OCI-LY3 (cell line): ENCODE results near the gene PLA1A.

Experiments used
- H2AFZ ChIP-seq: fragments of 200-600, 300-600 bp; shearing (Covaris generic); 2 replicates; pipeline ENCODE4 v1.6.0; 2014; ENCODE audit warnings: antibody characterized with exemption, low read depth, low read length
- H3K27ac ChIP-seq: fragments of 200-600, 300-600 bp; sonication (generic); 2 replicates; pipeline ENCODE4 v1.5.1; 2014; ENCODE audit warnings: mild to moderate bottlenecking, low read length, moderate library complexity, mixed read lengths
- H3K27me3 ChIP-seq: fragments of 200-600, 300-600 bp; sonication (generic); 2 replicates; pipeline ENCODE4 v1.6.1; 2014; ENCODE audit warnings: low read depth, low read length, mixed read lengths
- H3K36me3 ChIP-seq: fragments of 200-600, 300-600 bp; sonication (generic); replicated peaks from 2 replicates; pipeline ENCODE3; 2014; ENCODE audit warnings: low read depth, low read length, mixed read lengths
- H3K4me1 ChIP-seq: fragments of 300-600, 200-600 bp; sonication (generic); 2 replicates; pipeline ENCODE4 v1.6.1; 2014; ENCODE audit warnings: low read length, mixed read lengths
- H3K4me2 ChIP-seq: fragments of 200-600, 300-600 bp; sonication (generic); 2 replicates; pipeline ENCODE4 v1.6.1; 2014; ENCODE audit warnings: low read length, mixed read lengths
- H3K4me3 ChIP-seq: fragments of 300-600, 200-600 bp; sonication (generic); 2 replicates; pipeline ENCODE4 v1.5.1; 2014; ENCODE audit warnings: antibody characterized with exemption, mild to moderate bottlenecking, low read length, moderate library complexity
- H3K79me2 ChIP-seq: fragments of 300-600, 200-600 bp; shearing (Covaris generic); 2 replicates; pipeline ENCODE4 v1.6.1; 2014; ENCODE audit warnings: mild to moderate bottlenecking, low read length, mixed read lengths
- H3K9ac ChIP-seq: fragments of 300-600, 200-600 bp; shearing (Covaris generic); 2 replicates; pipeline ENCODE4 v1.6.0; 2014; ENCODE audit warnings: mild to moderate bottlenecking, low read length, moderate library complexity
- H3K9me3 ChIP-seq: fragments of 200-600, 300-600 bp; shearing (Covaris generic); 2 replicates; pipeline ENCODE4 v1.6.1; 2014; ENCODE audit warnings: low read length, mixed read lengths; ENCODE audit not compliant: insufficient read depth
- H4K20me1 ChIP-seq: fragments of 200-600, 300-600 bp; sonication (generic); 2 replicates; pipeline ENCODE4 v1.6.1; 2016; ENCODE audit warnings: low read length, mixed read lengths; ENCODE audit not compliant: insufficient read depth
- CTCF ChIP-seq: fragments of 200-600, 300-600 bp; sonication (generic); IDR thresholded peaks from 2 replicates; pipeline ENCODE4 v1.5.1; 2014; ENCODE audit warnings: antibody characterized with exemption, low read length, low read depth
- EZH2phosphoT487 ChIP-seq: fragments of 200-600 bp; shearing (Covaris generic); IDR thresholded peaks from 2 replicates; pipeline ENCODE4 v1.6.1; 2018; ENCODE audit warnings: antibody characterized with exemption, mixed run types, low read depth

The PLA1A gene

GRCh38 chr3:119609301-119609700 lies 11.6 kb downstream of the PLA1A start:
- H2AFZ ChIP-seq: no peak overlapping the region

GRCh38 chr3:119611664-119612063 lies 14.0 kb downstream of the PLA1A start:
- Histone ChIP-seq H3K9me3 (no peaks in the 10 kb centered on the region), H3K4me3 (no peak overlapping the region), H3K27me3 (no peaks in the 10 kb centered on the region), H3K4me2 (no peak overlapping the region), H3K79me2 (no peaks in the 10 kb centered on the region), H2AFZ (no peak overlapping the region), H3K36me3 (no peaks in the 10 kb centered on the region), H3K27ac (no peak overlapping the region), H3K9ac (no peak overlapping the region), H4K20me1 (no peaks in the 10 kb centered on the region), H3K4me1 (peaks cover 13% of the 10 kb centered on the region)
- TF ChIP-seq CTCF (no peak), EZH2phosphoT487 (no peak)

More at GRCh38 chr3:119609301-119609700, 11.6 kb downstream of the PLA1A start:
- peaks cover 8% of the 10 kb centered on the region for H3K4me1 ChIP-seq
- H3K4me3 ChIP-seq: no peak overlapping the region
- H3K79me2 ChIP-seq: no peaks in the 10 kb centered on the region
- H3K9ac ChIP-seq: no peak overlapping the region
- H3K27ac ChIP-seq: no peak overlapping the region
- H3K27me3 ChIP-seq: no peaks in the 10 kb centered on the region
- H3K36me3 ChIP-seq: no peaks in the 10 kb centered on the region
- no peak overlapping the region for H3K4me2 ChIP-seq
- no peaks in the 10 kb centered on the region for H3K9me3 ChIP-seq
- TF ChIP-seq EZH2phosphoT487: no peak
- H4K20me1 ChIP-seq: no peaks in the 10 kb centered on the region

GRCh38 chr3:119613201-119613600 lies 15.5 kb downstream of the PLA1A start:
- no peak for TF ChIP-seq EZH2phosphoT487
- no peak for TF ChIP-seq CTCF
- no peak overlapping the region for H3K9ac ChIP-seq
- H4K20me1 ChIP-seq: no peaks in the 10 kb centered on the region
- H3K4me3 ChIP-seq: no peak overlapping the region
- no peaks in the 10 kb centered on the region for H3K36me3 ChIP-seq
- H3K79me2 ChIP-seq: no peaks in the 10 kb centered on the region
- H3K27me3 ChIP-seq: no peaks in the 10 kb centered on the region
- no peak overlapping the region for H3K27ac ChIP-seq
- H3K4me1 ChIP-seq: peaks cover 13% of the 10 kb centered on the region
- H3K4me2 ChIP-seq: no peak overlapping the region
- H3K9me3 ChIP-seq: no peaks in the 10 kb centered on the region
- no peak overlapping the region for H2AFZ ChIP-seq

GRCh38 chr3:119613872-119614271 lies 16.2 kb downstream of the PLA1A start:
- no peak overlapping the region for H2AFZ ChIP-seq
- H4K20me1 ChIP-seq: no peaks in the 10 kb centered on the region
- H3K36me3 ChIP-seq: no peaks in the 10 kb centered on the region
- no peak for TF ChIP-seq CTCF
- no peak for TF ChIP-seq EZH2phosphoT487
- H3K4me1 ChIP-seq: peaks cover 17% of the 10 kb centered on the region
- no peak overlapping the region for H3K4me2 ChIP-seq
- H3K79me2 ChIP-seq: no peaks in the 10 kb centered on the region
- no peak overlapping the region for H3K4me3 ChIP-seq
- no peak overlapping the region for H3K27ac ChIP-seq
- H3K27me3 ChIP-seq: no peaks in the 10 kb centered on the region
- H3K9ac ChIP-seq: no peak overlapping the region
- no peaks in the 10 kb centered on the region for H3K9me3 ChIP-seq

GRCh38 chr3:119616056-119616455 lies 18.4 kb downstream of the PLA1A start:
- Histone ChIP-seq H3K27ac (no peak overlapping the region), H3K4me3 (no peak overlapping the region), H3K4me1 (peaks cover 25% of the 10 kb centered on the region), H2AFZ (no peak overlapping the region), H3K4me2 (no peak overlapping the region), H3K9ac (no peak overlapping the region), H3K27me3 (no peaks in the 10 kb centered on the region), H3K9me3 (no peaks in the 10 kb centered on the region), H3K36me3 (no peaks in the 10 kb centered on the region), H3K79me2 (no peaks in the 10 kb centered on the region), H4K20me1 (no peaks in the 10 kb centered on the region)
- no peak for TF ChIP-seq CTCF
